HUDEP-2 (cell line): ENCODE results near the gene TMEM87A.

Experiments
- DNase-seq, 76 experiments: peaks; one replicate each; lab custom pipeline; 2025; ENCODE audit not compliant: unreplicated experiment in 76 of 76; lab: John Stamatoyannopoulos, UW

The TMEM87A gene

GRCh38 chr15:42166225-42166940 lies 106.8 kb downstream of the TMEM87A start:
- DNase-seq, result no peak

- no peak for DNase-seq
These were observed 108.1 kb downstream of the TMEM87A start for GRCh38 chr15:42165106-42165505.

- no peak for DNase-seq
These were observed 109.2 kb downstream of the TMEM87A start for GRCh38 chr15:42163947-42164550.

GRCh38 chr15:42163291-42163690 lies 109.9 kb downstream of the TMEM87A start:
- no peak for DNase-seq
